Colonic mucosa (tissue), 4 donors: ENCODE measurements around the gene GALNT17. TPM values are rescaled to one million over a fixed set of nuclear protein-coding genes. Genes with fewer than 3 reads are reported as not detected.

Experiments
- DNase-seq: peaks from one replicate; pipeline ENCODE4 v3.0.0-alpha.2; 2020
- H3K27ac ChIP-seq: fragments of 200-600 bp; one replicate; pipeline ENCODE4 v1.8.0; 2021
- H3K27me3 ChIP-seq: fragments of 200-600 bp; one replicate; pipeline ENCODE4 v1.8.0; 2021
- H3K36me3 ChIP-seq: fragments of 200-600 bp; one replicate; pipeline ENCODE4 v1.8.0; 2021
- H3K4me1 ChIP-seq: fragments of 200-600 bp; one replicate; pipeline ENCODE4 v1.8.0; 2021; ENCODE audit warnings: mild to moderate bottlenecking
- H3K4me3 ChIP-seq: fragments of 200-600 bp; one replicate; pipeline ENCODE4 v1.8.0; 2021
- H3K9ac ChIP-seq, 2 donors: one replicate each; pipeline ENCODE4 v1.7.0; 2013; ENCODE audit warnings: control low read depth in 2 of 2, low read depth in 2 of 2, low read length in 2 of 2
- H3K9me3 ChIP-seq: fragments of 200-600 bp; one replicate; pipeline ENCODE4 v1.8.0; 2021
- CTCF ChIP-seq: fragments of 200-600 bp; IDR thresholded peaks from one replicate; pipeline ENCODE4 v1.8.0; 2022; ENCODE audit warnings: antibody characterized with exemption, mild to moderate bottlenecking
- intact Hi-C: fragments of 100-400 bp; cut with DNase I; formaldehyde crosslinking; loops from one replicate; pipeline ENCODE4 v1.14.1; 2022
- total RNA-seq, 2 donors: library from RNA; stranded (reverse); fragmentation: NEBNext Ultra II Directional in 1 of 2; extraction: Animal tissue kit (Norgen Biotek cat#: 25700) in 1 of 2; gene quantifications; one replicate each; pipeline ENCODE4 v1.2.1, GENCODE V29; 2021
- donor health status: healthy.
- donor health status: DM: no; HTN: no; CAD: no.
- donor health status: DM: no; HTN: no; CAD: no.

Gene GALNT17
- total RNA-seq, 2 donors from 2014 or later: 0.37 to 1.3 TPM

- intact Hi-C loops: no loop called here
- H3K4me3 ChIP-seq: no peak overlapping the region
- H3K36me3 ChIP-seq: no peaks in the 10 kb centered on the region
- TF ChIP-seq CTCF: no peak
- no peak overlapping the region for H3K9ac ChIP-seq
- no peaks in the 10 kb centered on the region for H3K9me3 ChIP-seq
- no peaks in the 10 kb centered on the region for H3K27me3 ChIP-seq
- no peak overlapping the region for H3K27ac ChIP-seq
- no peaks in the 10 kb centered on the region for H3K4me1 ChIP-seq
- no peak for DNase-seq
Measured at GRCh38 chr7:71389976-71390375, 258.0 kb downstream of the GALNT17 start.

GRCh38 chr7:71393661-71394060, 261.7 kb downstream of the GALNT17 start:
- no peak overlapping the region for H3K9ac ChIP-seq
- intact Hi-C loops: no loop called here
- TF ChIP-seq CTCF: no peak
- H3K27ac ChIP-seq: no peak overlapping the region
- H3K9me3 ChIP-seq: no peaks in the 10 kb centered on the region
- H3K4me3 ChIP-seq: no peak overlapping the region
- H3K4me1 ChIP-seq: no peaks in the 10 kb centered on the region
- H3K27me3 ChIP-seq: no peaks in the 10 kb centered on the region
- H3K36me3 ChIP-seq: no peaks in the 10 kb centered on the region
- DNase-seq: no peak

- intact Hi-C loops: no loop called here
- no peak overlapping the region for H3K27ac ChIP-seq
- no peaks in the 10 kb centered on the region for H3K4me1 ChIP-seq
- H3K27me3 ChIP-seq: no peaks in the 10 kb centered on the region
- H3K36me3 ChIP-seq: no peaks in the 10 kb centered on the region
- TF ChIP-seq CTCF: no peak
- no peaks in the 10 kb centered on the region for H3K9me3 ChIP-seq
- no peak overlapping the region for H3K4me3 ChIP-seq
- no peak overlapping the region for H3K9ac ChIP-seq
- no peak for DNase-seq
Measured at GRCh38 chr7:71402684-71403083, 270.7 kb downstream of the GALNT17 start.

GRCh38 chr7:71403202-71403946, 271.4 kb downstream of the GALNT17 start:
- intact Hi-C loops: no loop called here
- H3K27ac ChIP-seq: no peak overlapping the region
- no peak overlapping the region for H3K9ac ChIP-seq
- TF ChIP-seq CTCF: no peak
- no peaks in the 10 kb centered on the region for H3K36me3 ChIP-seq
- H3K9me3 ChIP-seq: no peaks in the 10 kb centered on the region
- no peak overlapping the region for H3K4me3 ChIP-seq
- no peaks in the 10 kb centered on the region for H3K4me1 ChIP-seq
- no peak for DNase-seq
- H3K27me3 ChIP-seq: no peaks in the 10 kb centered on the region

GRCh38 chr7:71404726-71405345, 272.9 kb downstream of the GALNT17 start:
- H3K27me3 ChIP-seq: no peaks in the 10 kb centered on the region
- H3K9me3 ChIP-seq: no peaks in the 10 kb centered on the region
- no peak overlapping the region for H3K4me3 ChIP-seq
- no peak overlapping the region for H3K9ac ChIP-seq
- no peak overlapping the region for H3K27ac ChIP-seq
- no peak for DNase-seq
- no peaks in the 10 kb centered on the region for H3K4me1 ChIP-seq
- H3K36me3 ChIP-seq: no peaks in the 10 kb centered on the region
- intact Hi-C loops: no loop called here
- TF ChIP-seq CTCF: no peak
